NOMO-1 treated with DMSO at 0.1 percent for 48 hours (cell line): Measurements from ENCODE around the gene CFAP57.

Source experiments
- DNase-seq: peaks from one replicate; lab custom pipeline; 2025; ENCODE audit not compliant: unreplicated experiment; lab: John Stamatoyannopoulos, UW

Gene CFAP57

DNA sequence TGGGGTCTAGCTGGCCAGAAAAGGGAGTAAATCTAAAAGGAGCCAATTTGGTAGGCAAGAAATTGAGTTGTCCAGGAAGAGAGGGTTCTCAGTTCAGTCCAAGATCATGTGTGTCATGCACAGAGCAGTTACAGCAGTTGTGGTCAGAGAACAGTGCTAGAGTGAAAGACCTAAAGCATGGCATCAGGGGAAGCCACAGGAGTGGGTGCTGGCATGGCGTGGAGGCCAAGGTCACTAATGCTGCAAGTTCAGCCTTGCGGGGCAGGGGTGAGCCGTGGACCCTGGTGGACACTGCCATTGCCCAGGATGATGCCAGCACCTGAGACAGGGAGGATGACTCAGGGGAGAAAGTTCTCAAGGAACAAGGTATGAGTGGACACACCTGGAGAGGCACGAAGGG, 81.0 kb downstream of the CFAP57 start:
- DNase-seq: no peak

DNA sequence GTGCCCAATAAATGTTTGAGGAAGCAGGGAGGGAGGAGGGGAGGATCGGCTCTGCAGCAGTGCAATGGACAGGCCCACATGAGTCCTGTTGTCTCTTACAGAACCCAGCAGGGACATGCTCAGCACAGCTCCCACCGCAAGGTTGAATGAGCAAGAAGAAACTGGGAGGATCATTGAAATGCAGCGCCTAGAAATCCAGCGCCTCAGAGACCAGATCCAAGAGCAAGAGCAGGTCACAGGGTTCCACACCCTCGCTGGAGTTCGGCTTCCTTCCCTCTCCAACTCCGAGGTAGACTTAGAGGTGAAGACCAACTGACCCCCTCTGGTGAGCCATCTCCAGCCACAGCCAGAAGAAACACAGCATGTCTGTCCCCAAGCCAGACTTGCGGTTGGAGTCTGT, 81.7 kb downstream of the CFAP57 start:
- no peak for DNase-seq

DNA sequence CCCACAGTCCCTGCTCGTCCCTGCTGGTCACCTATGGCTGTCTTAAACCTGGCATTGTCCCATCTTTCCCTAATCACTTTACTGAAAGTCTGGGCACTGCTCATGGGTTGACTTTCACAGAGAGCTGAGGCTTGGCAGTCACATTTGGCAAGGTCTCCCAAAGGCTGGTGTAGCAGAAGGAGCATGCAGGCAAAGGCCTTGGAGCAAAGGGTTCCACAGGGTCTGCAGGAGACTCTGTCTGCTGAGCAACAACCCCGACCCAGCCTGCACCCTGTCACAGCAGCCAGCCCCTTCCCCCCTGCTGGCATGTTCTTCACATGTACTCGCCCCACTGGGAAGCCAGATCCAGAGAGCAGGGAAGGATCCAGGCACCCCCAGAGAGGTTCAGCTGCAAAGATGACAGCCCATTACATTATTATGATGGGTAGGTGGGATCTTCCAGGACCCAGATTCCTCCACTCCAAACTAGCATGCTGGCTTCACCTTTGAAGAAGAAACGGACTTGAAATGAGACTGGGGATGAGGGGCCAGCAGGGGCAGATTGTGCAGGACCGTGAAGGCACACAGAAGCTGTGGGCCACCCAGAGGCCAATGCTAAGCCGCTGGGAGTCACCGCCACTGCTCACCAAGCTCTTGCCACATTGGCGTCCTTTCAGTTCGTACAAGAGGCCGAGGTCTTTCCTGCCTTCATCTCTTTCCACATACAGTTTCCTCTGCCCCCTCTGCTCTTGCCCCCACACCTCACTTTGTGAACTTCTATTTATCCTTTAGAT, 83.5 kb downstream of the CFAP57 start:
- no peak for DNase-seq

DNA sequence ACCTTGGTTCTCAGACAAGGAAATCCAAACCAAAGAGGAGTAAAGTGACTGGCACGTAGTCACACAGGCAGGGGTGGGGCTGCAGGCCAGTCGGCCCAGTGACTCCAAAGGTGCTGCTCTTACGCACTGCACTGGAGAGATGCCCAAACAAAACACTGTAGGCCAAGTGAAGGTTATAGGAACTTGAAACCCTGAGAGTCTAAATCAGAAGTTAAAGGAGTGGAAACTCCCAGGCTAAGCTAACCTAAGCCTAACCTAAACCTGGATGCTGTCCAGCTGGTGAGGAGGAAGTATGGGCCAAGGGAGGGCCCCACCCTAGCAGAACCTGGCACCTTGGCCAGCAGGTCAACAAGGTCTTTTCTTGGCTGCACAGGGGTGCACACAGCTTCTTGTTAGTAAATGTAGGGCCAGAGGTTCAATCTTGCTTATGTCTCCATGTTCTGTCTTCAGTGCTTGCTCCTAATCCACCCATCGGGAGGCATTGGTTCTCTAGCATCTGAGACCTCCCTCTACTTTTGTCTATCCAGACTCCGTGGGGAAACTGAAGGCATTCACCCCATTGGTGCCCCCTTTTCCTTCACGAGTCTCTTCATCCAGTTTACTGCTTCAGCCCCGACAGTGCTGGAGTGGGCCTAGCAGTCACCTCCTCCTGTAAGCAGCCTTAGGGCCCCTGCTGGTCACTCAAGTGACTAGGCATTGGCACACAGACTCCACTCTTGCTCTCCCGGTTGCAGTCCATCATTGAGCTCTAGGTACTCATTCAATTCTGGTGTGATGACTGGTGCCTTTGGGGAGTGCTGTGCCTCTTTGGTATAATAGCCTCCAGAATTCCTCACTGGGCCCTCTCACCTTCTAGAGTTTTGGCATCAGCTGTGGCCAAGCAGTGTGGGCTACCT, 84.8 kb downstream of the CFAP57 start:
- no peak for DNase-seq

DNA sequence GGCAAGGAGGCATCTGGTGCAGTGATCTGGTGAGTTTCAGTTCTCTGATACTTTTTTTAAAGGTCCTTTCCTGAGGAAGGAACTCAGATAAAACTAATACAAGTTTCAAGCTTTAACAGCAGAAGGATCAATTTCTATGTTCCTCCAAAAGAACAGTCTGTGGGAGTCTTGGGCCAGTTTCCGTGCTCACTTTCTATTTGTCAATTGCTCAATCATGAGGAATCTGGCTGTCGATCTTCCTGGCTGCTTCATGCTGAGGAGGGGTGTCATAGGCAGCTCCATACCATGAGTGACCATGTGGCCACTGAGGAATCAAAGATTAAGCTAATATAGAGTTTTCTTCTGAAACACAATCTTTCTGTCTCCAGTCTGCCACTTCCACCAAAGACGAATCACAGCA, 86.2 kb downstream of the CFAP57 start:
- DNase-seq: no peak

DNA sequence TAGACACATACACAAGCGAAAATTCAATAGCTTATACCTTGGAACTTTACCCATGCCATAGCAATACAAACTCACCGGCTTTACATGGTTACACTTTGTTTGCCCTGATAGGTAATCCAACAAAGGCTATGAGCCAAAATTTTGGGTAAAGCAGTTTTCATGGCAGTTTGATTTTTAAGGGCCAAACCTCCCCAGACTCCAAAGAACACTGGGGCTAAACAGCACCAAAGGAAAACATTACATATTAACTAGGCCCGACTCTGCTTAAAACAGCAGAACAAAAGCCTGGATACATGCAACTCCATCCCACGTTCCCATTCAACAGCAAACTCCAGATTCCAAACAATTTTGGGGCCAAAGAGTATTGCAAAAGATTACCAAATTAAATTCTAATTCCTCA, 93.3 kb downstream of the CFAP57 start:
- DNase-seq: no peak

DNA sequence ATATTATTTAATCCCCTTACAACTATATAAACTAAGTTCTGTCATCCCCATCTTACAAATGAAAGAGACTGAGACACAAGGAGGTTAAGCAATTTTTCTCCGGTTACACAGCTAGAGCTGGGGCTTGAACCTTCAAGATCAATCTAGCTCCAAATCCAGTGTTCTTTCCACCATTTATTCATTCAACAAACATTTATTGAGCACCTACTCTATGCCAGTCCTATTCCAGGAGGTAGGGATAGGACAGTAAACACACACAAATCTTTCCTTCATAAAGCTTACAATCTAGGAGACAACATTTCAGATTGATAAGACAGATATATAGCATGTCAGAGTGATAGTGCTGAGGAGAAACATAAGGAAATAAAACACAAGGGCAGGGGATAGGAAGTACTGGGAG, 94.8 kb downstream of the CFAP57 start:
- DNase-seq: no peak

DNA sequence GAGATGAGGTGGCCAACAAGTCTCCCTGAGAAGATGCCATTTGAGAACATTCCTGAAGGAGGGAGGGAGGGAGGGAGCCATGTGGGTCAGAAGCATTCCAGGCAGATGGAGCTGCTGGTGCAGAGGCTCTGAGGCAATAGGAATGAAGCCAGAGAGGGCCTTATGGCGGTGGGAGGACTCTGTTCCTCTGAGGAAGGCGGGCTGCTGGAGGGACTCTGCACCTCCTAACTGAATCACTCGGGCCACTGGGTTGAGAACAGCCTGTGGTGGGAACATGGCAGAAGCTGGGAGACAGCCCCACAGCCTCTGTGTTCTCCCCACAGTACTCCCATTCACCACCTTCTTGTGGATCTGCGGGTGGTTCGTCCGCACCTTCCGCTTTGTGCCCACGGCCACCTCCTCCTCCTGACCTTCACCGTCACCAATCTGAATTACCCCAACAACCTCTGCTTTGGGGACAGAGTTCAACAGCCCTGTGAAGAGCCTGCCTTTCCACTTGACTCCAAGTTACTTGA, 95.2 kb downstream of the CFAP57 start:
- DNase-seq: no peak

DNA sequence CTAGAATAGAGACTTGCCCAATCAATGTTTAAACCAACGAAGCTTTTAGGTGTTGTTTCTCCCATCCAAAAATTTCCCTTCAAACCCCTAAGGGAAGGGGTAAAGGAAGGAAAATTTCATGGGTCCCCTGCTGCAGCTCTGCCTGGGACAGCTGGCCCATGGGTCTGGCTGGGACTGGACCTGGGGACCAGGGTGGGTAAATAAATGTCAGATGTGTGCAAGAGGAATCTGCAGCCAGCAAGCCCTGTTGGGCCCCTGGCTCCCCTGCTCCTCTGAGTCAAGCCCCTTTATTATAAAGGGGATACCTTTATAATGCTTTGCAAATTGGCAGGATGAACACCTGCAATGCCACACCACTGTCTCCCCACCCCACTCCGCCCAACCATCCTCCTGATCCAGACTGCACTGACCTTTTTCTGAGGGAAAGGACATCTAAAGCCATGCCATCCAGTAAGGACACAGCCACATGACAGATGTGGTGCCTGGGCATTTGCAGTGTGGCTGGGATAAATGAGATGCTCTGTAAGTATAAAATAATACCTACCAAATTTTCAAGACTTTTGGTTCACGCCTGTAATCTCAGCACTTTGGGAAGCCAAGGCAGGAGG, 95.8 kb downstream of the CFAP57 start:
- DNase-seq: no peak

DNA sequence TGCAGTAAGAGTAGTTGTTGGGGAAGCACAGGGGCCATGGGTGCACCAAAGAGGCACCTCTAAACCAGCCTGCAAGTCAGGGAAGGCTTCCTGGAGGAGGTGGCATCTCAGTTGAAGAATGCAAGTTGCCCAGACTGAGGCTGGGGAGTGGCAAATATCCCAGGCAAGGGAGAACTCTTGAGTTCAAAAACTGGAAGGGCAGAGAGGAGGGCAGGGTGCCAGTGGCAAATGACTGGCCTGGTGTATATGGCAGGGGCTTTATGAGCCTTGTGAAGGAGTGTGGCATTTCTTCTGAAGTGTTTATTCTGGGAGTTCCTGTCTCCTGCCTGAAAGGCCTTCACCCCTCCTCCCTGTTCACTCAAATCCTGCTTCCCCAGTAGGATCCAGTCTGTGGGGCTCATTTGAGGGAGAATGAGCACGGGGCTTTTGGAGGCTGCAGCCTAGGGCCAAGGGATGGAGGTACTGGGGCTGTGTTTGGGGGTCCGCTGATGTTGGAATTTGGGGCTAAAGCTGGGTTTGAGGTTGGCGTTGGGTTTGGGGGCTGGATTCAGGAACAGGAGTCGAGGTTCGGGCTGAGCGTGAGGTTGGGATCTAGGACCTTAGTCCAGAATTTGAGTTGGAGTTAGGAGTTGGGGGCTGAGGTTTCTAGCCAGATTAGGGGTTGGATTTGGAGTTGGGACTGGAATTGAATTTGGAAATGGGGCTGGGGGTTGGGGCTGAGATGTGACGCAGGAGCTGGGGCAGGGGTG, 97.7 kb downstream of the CFAP57 start, which contains the start of gene TMEM125:
TSS of gene TMEM125 (plus strand) at position 357 of the 749 bp plus-strand sequence. CDS start 2,740 bp downstream, outside the sequence.
- no peak for DNase-seq

DNA sequence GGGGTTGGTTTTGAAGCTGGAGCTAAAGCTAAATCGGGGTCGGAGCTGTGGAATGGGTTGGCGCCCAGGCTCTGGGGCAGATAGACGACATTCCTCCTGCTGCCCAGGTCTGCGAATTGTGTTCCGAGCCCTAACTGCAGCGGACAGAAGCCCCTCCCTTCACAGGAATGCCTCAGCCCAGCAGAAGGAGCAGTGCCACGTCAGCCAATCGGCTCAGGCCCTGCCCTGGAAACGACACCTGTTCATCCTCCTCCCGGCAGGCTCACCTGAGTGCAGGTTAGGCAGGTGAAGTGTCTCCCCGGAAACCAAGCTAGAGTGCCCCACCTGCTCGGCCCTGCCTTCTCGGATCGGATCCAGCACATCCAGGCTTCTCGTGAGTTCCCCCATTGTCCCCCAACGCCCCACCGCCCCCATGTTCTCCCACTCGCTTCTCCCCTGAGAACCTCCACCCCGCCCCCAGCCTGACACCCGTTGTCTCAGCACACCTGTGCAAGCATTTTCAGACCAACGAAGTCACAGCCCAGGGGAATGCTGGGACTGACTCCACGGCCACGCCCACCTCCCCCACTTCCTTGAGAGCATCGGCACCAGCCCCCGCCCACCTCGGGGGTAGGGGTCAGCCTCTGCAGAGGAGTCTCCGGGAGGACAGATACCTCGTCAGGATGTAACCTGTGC, 98.4 kb downstream of the CFAP57 start:
- no peak for DNase-seq

DNA sequence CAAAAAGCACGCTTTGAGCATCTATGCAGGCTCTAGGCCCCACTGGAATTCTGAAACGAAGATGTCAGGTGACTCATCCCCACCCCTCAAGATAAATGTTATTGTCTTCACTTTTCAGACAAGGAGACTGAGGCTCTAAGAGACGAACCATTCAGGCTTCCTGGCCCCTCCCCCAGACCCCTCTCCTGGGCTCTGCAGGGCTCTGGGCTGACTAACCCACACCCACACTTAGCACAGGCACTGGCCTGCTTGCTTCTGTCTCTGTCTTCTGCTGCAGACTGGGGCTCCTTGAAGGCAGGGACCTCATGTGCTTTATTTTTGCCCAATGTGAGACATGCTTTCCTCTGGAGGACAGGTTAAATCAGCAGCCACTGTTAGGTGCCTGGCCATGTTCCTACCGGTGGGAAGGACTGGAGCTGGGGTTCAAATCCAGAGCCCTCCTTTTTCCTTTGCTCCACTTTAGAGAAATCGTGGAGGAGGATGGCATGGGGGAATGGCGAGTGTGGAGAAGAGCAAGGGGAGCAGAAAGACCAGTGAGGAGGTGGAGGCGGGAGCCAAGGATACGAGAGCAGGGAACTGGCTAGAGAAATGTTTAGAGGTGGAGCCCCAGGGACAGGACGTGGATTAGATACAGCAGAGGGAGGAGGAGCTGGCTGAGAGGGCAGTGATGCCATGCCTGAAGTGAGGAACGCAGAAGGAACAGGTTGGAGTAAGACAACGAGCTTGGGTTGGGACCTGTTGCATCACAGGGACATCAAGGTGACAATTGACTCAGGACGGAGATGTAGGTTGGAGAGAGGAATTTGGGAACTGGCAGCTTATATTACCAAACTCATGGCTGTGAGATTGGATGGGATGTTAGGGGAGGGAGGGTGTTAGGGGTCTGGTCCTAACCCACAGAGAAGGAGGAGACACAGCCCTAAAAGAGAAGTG, 99.3 kb downstream of the CFAP57 start:
- no peak for DNase-seq

DNA sequence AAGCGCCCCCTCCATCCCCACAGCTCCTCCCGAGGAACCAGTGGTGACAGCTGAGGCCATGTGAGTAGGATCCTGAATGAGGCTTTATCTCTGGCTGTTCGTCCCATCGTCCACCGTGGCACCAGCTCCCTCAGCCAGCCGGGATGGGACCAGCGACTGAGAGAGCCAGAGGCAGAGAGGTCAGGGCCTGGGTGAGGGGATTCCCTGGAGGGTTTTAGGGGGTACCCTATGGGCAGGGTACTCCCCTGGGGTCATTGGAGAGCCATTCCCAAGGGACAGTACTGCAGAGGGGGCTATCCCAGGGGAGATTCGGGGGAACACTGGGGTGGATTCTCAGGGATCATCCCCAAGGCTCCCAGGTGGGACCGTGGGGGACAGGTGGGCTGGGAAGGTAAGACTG, 100.0 kb downstream of the CFAP57 start:
- no peak for DNase-seq

DNA sequence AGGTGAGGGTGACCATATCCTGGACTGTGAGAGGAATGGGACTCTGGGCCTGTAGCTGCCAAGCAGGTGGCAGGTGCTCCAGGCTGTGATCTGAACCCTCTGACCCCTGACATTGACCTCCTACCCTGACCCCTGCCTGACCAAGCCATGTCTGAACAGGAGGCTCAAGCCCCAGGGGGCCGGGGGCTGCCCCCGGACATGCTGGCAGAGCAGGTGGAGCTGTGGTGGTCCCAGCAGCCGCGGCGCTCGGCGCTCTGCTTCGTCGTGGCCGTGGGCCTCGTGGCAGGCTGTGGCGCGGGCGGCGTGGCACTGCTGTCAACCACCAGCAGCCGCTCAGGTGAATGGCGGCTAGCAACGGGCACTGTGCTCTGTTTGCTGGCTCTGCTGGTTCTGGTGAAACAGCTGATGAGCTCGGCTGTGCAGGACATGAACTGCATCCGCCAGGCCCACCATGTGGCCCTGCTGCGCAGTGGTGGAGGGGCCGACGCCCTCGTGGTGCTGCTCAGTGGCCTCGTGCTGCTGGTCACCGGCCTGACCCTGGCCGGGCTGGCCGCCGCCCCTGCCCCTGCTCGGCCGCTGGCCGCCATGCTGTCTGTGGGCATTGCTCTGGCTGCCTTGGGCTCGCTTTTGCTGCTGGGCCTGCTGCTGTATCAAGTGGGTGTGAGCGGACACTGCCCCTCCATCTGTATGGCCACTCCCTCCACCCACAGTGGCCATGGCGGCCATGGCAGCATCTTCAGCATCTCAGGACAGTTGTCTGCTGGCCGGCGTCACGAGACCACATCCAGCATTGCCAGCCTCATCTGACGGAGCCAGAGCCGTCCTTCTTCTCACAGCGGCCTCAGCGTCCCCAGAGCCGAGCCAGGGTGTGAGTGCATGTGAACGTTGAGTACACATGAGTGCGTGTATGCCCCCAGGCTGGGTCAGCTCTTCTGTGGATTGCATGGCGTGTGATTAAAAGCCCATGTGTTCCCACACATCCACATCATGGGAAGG, 100.7 kb downstream of the CFAP57 start:
- no peak for DNase-seq

DNA sequence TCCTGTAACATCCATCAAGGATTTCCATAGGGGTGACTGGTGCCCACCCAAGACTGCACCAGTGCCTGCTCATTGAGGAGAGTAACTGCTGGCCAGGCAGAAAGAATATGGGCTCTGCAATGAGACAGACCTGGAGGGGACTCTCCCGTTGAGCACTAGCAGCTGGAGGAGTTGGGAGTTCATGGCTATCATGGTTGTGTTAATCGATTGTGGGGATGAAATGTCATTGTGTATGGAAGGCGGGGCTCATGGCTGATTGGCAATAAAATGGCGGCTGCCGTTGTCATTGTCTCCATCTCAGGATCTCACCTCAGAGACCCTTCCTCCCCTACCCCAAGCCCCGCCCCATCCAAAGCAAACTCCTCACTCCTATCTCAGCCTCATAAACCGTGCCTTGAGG, 101.6 kb downstream of the CFAP57 start:
- DNase-seq: no peak

DNA sequence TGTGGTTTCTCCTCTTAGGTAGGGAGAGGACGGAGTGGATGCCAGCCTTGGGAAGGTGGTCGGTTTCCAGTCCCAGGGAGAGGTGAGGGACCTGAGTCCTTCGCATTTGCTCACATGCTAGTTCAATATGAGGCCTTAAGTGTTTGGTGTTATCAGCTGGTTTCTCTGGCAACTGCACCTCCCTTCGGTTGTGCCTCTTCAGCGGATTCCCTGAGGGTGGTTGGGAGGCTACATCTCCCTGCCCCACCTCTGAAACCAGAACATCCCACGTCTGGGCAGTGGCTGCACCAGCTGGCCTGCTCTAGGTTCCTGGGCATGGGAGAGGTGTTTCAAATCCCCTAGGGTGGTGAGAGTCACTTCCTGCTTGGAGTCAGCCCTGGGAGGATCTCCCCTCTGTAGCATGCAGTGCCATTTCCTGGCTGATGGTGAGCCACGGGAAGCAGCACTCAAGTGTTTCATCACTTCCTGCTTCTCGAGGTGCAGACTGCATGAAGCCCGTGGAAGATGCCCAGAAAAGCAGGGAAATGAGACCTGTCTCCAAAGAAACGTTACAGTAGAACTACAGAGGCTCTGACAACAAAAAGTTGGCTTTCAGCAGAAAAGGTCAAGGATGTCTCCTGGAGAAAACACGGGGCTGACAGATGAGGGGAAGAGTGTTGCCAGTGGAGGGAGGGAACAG, 102.1 kb downstream of the CFAP57 start:
- peak; percentile 41 for DNase-seq

DNA sequence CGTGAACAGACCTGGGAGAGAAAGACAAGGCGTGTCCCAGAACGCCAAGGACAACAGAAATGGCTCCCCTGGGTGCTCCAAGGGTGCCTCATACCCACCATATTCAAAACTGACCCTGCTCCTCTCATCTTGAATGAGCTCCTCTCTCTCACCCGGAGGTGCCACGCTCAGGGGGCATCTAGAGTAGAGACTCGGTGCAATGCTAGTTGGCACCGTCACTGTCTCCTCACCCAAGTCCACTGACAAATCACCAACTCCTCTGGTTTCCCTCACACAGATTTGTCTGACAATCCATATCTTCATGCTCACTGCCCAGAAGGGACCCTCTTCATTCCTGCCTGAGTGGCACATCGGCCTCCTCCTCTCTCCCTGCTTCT, 102.7 kb downstream of the CFAP57 start:
- DNase-seq: no peak
